Measurements from ENCODE around the gene TRPM5.

TRPM5 gene

GRCh38 chr11:2428322-2428795 lies 16.0 kb downstream of the TRPM5 start:
- Histone ChIP-seq H4K20me1 (ENCODE audit: insufficient read depth) (no peaks in the 10 kb centered on the region), H2AFZ (ENCODE audit: low read depth) (no peak overlapping the region), H3K36me3 (ENCODE audit: insufficient read depth) (no peaks in the 10 kb centered on the region), H3K9ac (no peak overlapping the region), H3K27me3 (ENCODE audit: insufficient read depth, low read depth) (peaks cover 20% of the 10 kb centered on the region), H3K4me3 (IDR thresholded peaks at IDR 0.05; ENCODE audit: insufficient read depth, low read depth, low read length) (no peak overlapping the region), H3K79me2 (ENCODE audit: insufficient read depth, low read depth) (no peaks in the 10 kb centered on the region), H3K4me1 (ENCODE audit: low read depth, poor library complexity, severe bottlenecking) (no peaks in the 10 kb centered on the region), H3K4me2 (no peak overlapping the region), H3K27ac (no peak overlapping the region)
- TF ChIP-seq CTCF (conservative IDR thresholded peaks at IDR 0.05; ENCODE audit: low read depth, low read length) = peak; percentile 97

GRCh38 chr11:2427721-2428321 lies 16.5 kb downstream of the TRPM5 start:
- TF ChIP-seq CTCF (conservative IDR thresholded peaks at IDR 0.05; ENCODE audit: low read depth, low read length) = no peak
- Histone ChIP-seq H4K20me1 (ENCODE audit: insufficient read depth) (no peaks in the 10 kb centered on the region), H3K79me2 (ENCODE audit: insufficient read depth, low read depth) (no peaks in the 10 kb centered on the region), H3K9ac (no peak overlapping the region), H2AFZ (ENCODE audit: low read depth) (no peak overlapping the region), H3K27me3 (ENCODE audit: insufficient read depth, low read depth) (peaks cover 26% of the 10 kb centered on the region), H3K4me2 (no peak overlapping the region), H3K36me3 (ENCODE audit: insufficient read depth) (no peaks in the 10 kb centered on the region), H3K4me1 (ENCODE audit: low read depth, poor library complexity, severe bottlenecking) (no peaks in the 10 kb centered on the region), H3K4me3 (IDR thresholded peaks at IDR 0.05; ENCODE audit: insufficient read depth, low read depth, low read length) (no peak overlapping the region), H3K27ac (no peak overlapping the region)

GRCh38 chr11:2426826-2427521 lies 17.3 kb downstream of the TRPM5 start:
- Histone ChIP-seq H3K4me1 (ENCODE audit: low read depth, poor library complexity, severe bottlenecking) (no peaks in the 10 kb centered on the region), H3K27ac (no peak overlapping the region), H3K9ac (no peak overlapping the region), H2AFZ (ENCODE audit: low read depth) (no peak overlapping the region), H4K20me1 (ENCODE audit: insufficient read depth) (no peaks in the 10 kb centered on the region), H3K27me3 (ENCODE audit: insufficient read depth, low read depth) (peaks cover 33% of the 10 kb centered on the region), H3K79me2 (ENCODE audit: insufficient read depth, low read depth) (no peaks in the 10 kb centered on the region), H3K4me3 (IDR thresholded peaks at IDR 0.05; ENCODE audit: insufficient read depth, low read depth, low read length) (no peak overlapping the region), H3K4me2 (no peak overlapping the region), H3K36me3 (ENCODE audit: insufficient read depth) (no peaks in the 10 kb centered on the region)
- no peak for TF ChIP-seq CTCF (conservative IDR thresholded peaks at IDR 0.05; ENCODE audit: low read depth, low read length)

- no peak overlapping the region for H3K9ac ChIP-seq
- no peaks in the 10 kb centered on the region for H4K20me1 ChIP-seq (ENCODE audit: insufficient read depth)
- TF ChIP-seq CTCF (conservative IDR thresholded peaks at IDR 0.05; ENCODE audit: low read depth, low read length) = no peak
- H3K27me3 ChIP-seq (ENCODE audit: insufficient read depth, low read depth) = peaks cover 40% of the 10 kb centered on the region
- no peak overlapping the region for H3K27ac ChIP-seq
- no peaks in the 10 kb centered on the region for H3K36me3 ChIP-seq (ENCODE audit: insufficient read depth)
- no peak overlapping the region for H3K4me2 ChIP-seq
- H3K4me3 ChIP-seq (IDR thresholded peaks at IDR 0.05; ENCODE audit: insufficient read depth, low read depth, low read length) = no peak overlapping the region
- H3K4me1 ChIP-seq (ENCODE audit: low read depth, poor library complexity, severe bottlenecking) = no peaks in the 10 kb centered on the region
- no peaks in the 10 kb centered on the region for H3K79me2 ChIP-seq (ENCODE audit: insufficient read depth, low read depth)
- H2AFZ ChIP-seq (ENCODE audit: low read depth) = no peak overlapping the region
These were observed 18.1 kb downstream of the TRPM5 start for GRCh38 chr11:2426221-2426620.
